ENCODE measurements around the gene GAPVD1.

Gene GAPVD1

DNA sequence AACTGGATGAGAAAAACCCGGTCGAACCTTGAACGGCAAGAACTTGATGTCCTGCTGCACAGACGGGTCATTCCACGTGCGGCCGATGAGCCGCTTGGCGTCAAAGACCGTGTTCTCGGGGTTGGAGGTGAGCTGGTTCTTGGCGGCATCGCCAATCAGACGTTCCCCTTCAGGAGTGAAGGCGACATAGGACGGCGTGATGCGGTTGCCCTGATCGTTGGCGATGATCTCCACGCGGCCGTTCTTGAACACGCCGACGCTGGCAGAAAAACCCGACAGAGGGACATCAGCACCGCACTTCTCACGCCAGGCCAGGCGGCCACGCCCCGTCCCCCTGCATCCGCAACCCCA, 21.0 kb upstream of the GAPVD1 start:
- H3F3A ChIP-seq (ENCODE audit: insufficient read depth, low read length) = peaks cover 29% of the 10 kb centered on the region
- H3K79me2 ChIP-seq (ENCODE audit: low read length) = peaks cover 62% of the 10 kb centered on the region
- DNase-seq = peak; percentile 56
- H4K20me1 ChIP-seq (ENCODE audit: insufficient read depth, low read length) = peaks cover 28% of the 10 kb centered on the region
- peak overlapping the region; percentile 88 for H3K27ac ChIP-seq (ENCODE audit: low read length)
- peaks cover 14% of the 10 kb centered on the region; the same call in 1 of the 2 replicates for H3K4me1 ChIP-seq (ENCODE audit: low read length)
- no peaks in the 10 kb centered on the region for H3K27me3 ChIP-seq (replicated peaks; ENCODE audit: insufficient read depth, low read length)
- peak overlapping the region; percentile 100 for H3K4me3 ChIP-seq (ENCODE audit: low read length)
- TF ChIP-seq CTCF (IDR thresholded peaks at IDR 0.05; ENCODE audit: low read length) = no peak
- H3K9ac ChIP-seq (ENCODE audit: low read length) = peak overlapping the region; percentile 99
- H3K9me2 ChIP-seq (replicated peaks; ENCODE audit: insufficient read depth, low read length) = no peaks in the 10 kb centered on the region
- H3K36me3 ChIP-seq (replicated peaks; ENCODE audit: insufficient read depth, low read length) = peaks cover 18% of the 10 kb centered on the region
- peak overlapping the region; percentile 59 for H2AFZ ChIP-seq (ENCODE audit: low read length)
- H3K9me3 ChIP-seq (replicated peaks; ENCODE audit: insufficient read depth, low read length) = no peaks in the 10 kb centered on the region
- H3K4me2 ChIP-seq (ENCODE audit: low read depth, low read length) = peak overlapping the region; percentile 82

GRCh38 chr9:125241000-125241862, 20.4 kb upstream of the GAPVD1 start, which contains the start of gene HSPA5:
Gene HSPA5, minus strand, starts transcription at chr9:125241343. Its CDS starts 217 bp downstream, at chr9:125241126.
- Histone ChIP-seq H2AFZ (ENCODE audit: low read length) (peak within 1 kb of the TSS; percentile 86), H3K79me2 (ENCODE audit: low read length) (peaks cover 56% of the 10 kb centered on the region)
- no peak for TF ChIP-seq EZH2 (optimal IDR thresholded peaks at IDR 0.05; ENCODE audit: low read depth, low read length)
- peak; percentile 26 for TF ChIP-seq CTCF (IDR thresholded peaks at IDR 0.05; ENCODE audit: low read length)
- TF ChIP-seq EZH2phosphoT487 (IDR thresholded peaks at IDR 0.05; ENCODE audit: low read length) = no peak

GRCh38 chr9:125241863-125242739, 19.5 kb upstream of the GAPVD1 start:
- H3K9ac ChIP-seq (ENCODE audit: low read length) = peak overlapping the region; percentile 91
- H3K36me3 ChIP-seq (replicated peaks; ENCODE audit: insufficient read depth, low read length) = peaks cover 16% of the 10 kb centered on the region
- no peaks in the 10 kb centered on the region for H3K9me3 ChIP-seq (replicated peaks; ENCODE audit: insufficient read depth, low read length)
- peaks cover 17% of the 10 kb centered on the region for H3F3A ChIP-seq (ENCODE audit: insufficient read depth, low read length)
- peak overlapping the region; percentile 54; the same call in 1 of the 2 replicates for H3K27ac ChIP-seq (ENCODE audit: low read length)
- H2AFZ ChIP-seq (ENCODE audit: low read length) = peak overlapping the region; percentile 86
- peaks cover 15% of the 10 kb centered on the region for H4K20me1 ChIP-seq (ENCODE audit: insufficient read depth, low read length)
- H3K4me3 ChIP-seq (ENCODE audit: low read length) = peak overlapping the region; percentile 89
- no peak for DNase-seq
- H3K4me1 ChIP-seq (ENCODE audit: low read length) = peaks cover 14% of the 10 kb centered on the region; the same call in 1 of the 2 replicates
- no peaks in the 10 kb centered on the region for H3K9me2 ChIP-seq (replicated peaks; ENCODE audit: insufficient read depth, low read length)
- TF ChIP-seq EZH2phosphoT487 (IDR thresholded peaks at IDR 0.05; ENCODE audit: low read length) = no peak
- TF ChIP-seq EZH2 (optimal IDR thresholded peaks at IDR 0.05; ENCODE audit: low read depth, low read length) = no peak
- TF ChIP-seq CTCF (IDR thresholded peaks at IDR 0.05; ENCODE audit: low read length) = no peak
- H3K27me3 ChIP-seq (replicated peaks; ENCODE audit: insufficient read depth, low read length) = no peaks in the 10 kb centered on the region
- peaks cover 49% of the 10 kb centered on the region for H3K79me2 ChIP-seq (ENCODE audit: low read length)
- H3K4me2 ChIP-seq (ENCODE audit: low read depth, low read length) = peak overlapping the region; percentile 74

More at GRCh38 chr9:125241000-125241862, 20.4 kb upstream of the GAPVD1 start, which contains the start of gene HSPA5:
- Histone ChIP-seq H3K27me3 (replicated peaks; ENCODE audit: insufficient read depth, low read length) (no peaks in the 10 kb centered on the region), H3K9me2 (replicated peaks; ENCODE audit: insufficient read depth, low read length) (no peaks in the 10 kb centered on the region), H3K4me3 (ENCODE audit: low read length) (peak within 1 kb of the TSS; percentile 100), H3K4me1 (ENCODE audit: low read length) (peaks cover 14% of the 10 kb centered on the region; the same call in 1 of the 2 replicates), H3K27ac (ENCODE audit: low read length) (peak within 1 kb of the TSS; percentile 88), H3K4me2 (ENCODE audit: low read depth, low read length) (peak within 1 kb of the TSS; percentile 82), H4K20me1 (ENCODE audit: insufficient read depth, low read length) (peaks cover 22% of the 10 kb centered on the region), H3K9me3 (replicated peaks; ENCODE audit: insufficient read depth, low read length) (no peaks in the 10 kb centered on the region), H3F3A (ENCODE audit: insufficient read depth, low read length) (peaks cover 23% of the 10 kb centered on the region), H3K9ac (ENCODE audit: low read length) (peak within 1 kb of the TSS; percentile 99), H3K36me3 (replicated peaks; ENCODE audit: insufficient read depth, low read length) (peaks cover 18% of the 10 kb centered on the region)
- DNase-seq = peak; percentile 99

Data from MM.1S (cell line).